IMR-90 (cell line): ENCODE measurements around the gene LIPN. TPM values are rescaled to one million over a fixed set of nuclear protein-coding genes. Genes with fewer than 3 reads are reported as not detected.

ENCODE experiments used
- ATAC-seq: fragments of 200-7000 bp; cut with Tn5 transposase; 2 replicates; pipeline ENCODE4 v1.9.1; 2020; ENCODE audit warnings: low read depth, mild to moderate bottlenecking, moderate library complexity
- BruUV-seq: library from RNA; stranded (reverse); fragments of 400-500 nt; replicated peaks from 2 replicates; lab custom pipeline; 2021; lab: Mats Ljungman, UMichigan
- CTCF ChIA-PET: fragments of 300-600 bp; formaldehyde crosslinking; extraction: SDS; loops from one replicate; lab custom pipeline; 2021; ENCODE audit warnings: antibody characterized with exemption; lab: Yijun Ruan, JAX
- POLR2A ChIA-PET: fragments of 300-600 bp; sonication (Branson Sonifier 250); formaldehyde crosslinking; loops from one replicate; lab custom pipeline; 2022; ENCODE audit warnings: antibody characterized with exemption; ENCODE audit not compliant: unreplicated experiment; lab: Charles Lee
- DNase-seq: peaks from one replicate; pipeline ENCODE4 v3.0.0; 2013
- H2AFZ ChIP-seq: replicated peaks from 2 replicates; pipeline ENCODE3; 2013; ENCODE audit warnings: low read length, mild to moderate bottlenecking; ENCODE audit not compliant: poor library complexity
- H2AK5ac ChIP-seq: 2 replicates; pipeline ENCODE4 v1.6.1; 2013; ENCODE audit warnings: low read depth, low read length, inconsistent platforms
- H2AK9ac ChIP-seq: replicated peaks from 2 replicates; pipeline ENCODE3; 2013; ENCODE audit warnings: mild to moderate bottlenecking, low read depth, low read length, moderate library complexity; ENCODE audit not compliant: poor library complexity
- H2BK120ac ChIP-seq: 2 replicates; pipeline ENCODE4 v1.6.1; 2013; ENCODE audit warnings: low read depth, low read length, inconsistent platforms
- H2BK15ac ChIP-seq: 3 replicates; pipeline ENCODE4 v1.6.1; 2013; ENCODE audit warnings: low read depth, low read length, inconsistent platforms
- H2BK20ac ChIP-seq: 2 replicates; pipeline ENCODE4 v1.6.1; 2013; ENCODE audit warnings: low read depth, mild to moderate bottlenecking, inconsistent platforms, low read length, moderate library complexity
- H2BK5ac ChIP-seq: 2 replicates; pipeline ENCODE4 v1.6.1; 2013; ENCODE audit warnings: mild to moderate bottlenecking, low read depth, low read length, inconsistent platforms; ENCODE audit not compliant: poor library complexity, severe bottlenecking
- H3K14ac ChIP-seq: replicated peaks from 2 replicates; pipeline ENCODE4 v1.6.1; 2013; ENCODE audit warnings: low read depth, low read length, inconsistent platforms
- H3K18ac ChIP-seq: 2 replicates; pipeline ENCODE4 v1.6.1; 2013; ENCODE audit warnings: low read depth, low read length, control low read depth
- H3K23ac ChIP-seq: 2 replicates; pipeline ENCODE4 v1.6.1; 2013; ENCODE audit warnings: low read depth, low read length, inconsistent platforms
- H3K27ac ChIP-seq: 2 replicates; pipeline ENCODE4 v1.5.1; 2013; ENCODE audit warnings: mild to moderate bottlenecking, control low read depth, low read length; ENCODE audit not compliant: insufficient read depth
- H3K27me3 ChIP-seq: 2 replicates; pipeline ENCODE4 v1.6.1; 2013; ENCODE audit warnings: low read length; ENCODE audit not compliant: control insufficient read depth, insufficient read depth
- H3K36me3 ChIP-seq: 2 replicates; pipeline ENCODE4 v1.6.1; 2013; ENCODE audit warnings: low read length, mixed read lengths; ENCODE audit not compliant: control insufficient read depth, insufficient read depth
- H3K4ac ChIP-seq: 2 replicates; pipeline ENCODE4 v1.6.1; 2013; ENCODE audit warnings: low read depth, low read length, inconsistent platforms
- H3K4me1 ChIP-seq: 2 replicates; pipeline ENCODE4 v1.6.1; 2013; ENCODE audit warnings: low read length, mixed read lengths; ENCODE audit not compliant: control insufficient read depth, insufficient read depth
- H3K4me2 ChIP-seq: 2 replicates; pipeline ENCODE4 v1.6.1; 2013; ENCODE audit warnings: low read depth, mild to moderate bottlenecking, control low read depth, low read length, moderate library complexity
- H3K4me3 ChIP-seq: 2 replicates; pipeline ENCODE4 v1.5.1; 2013; ENCODE audit warnings: low read depth, mild to moderate bottlenecking, control low read depth, low read length, moderate library complexity; ENCODE audit not compliant: insufficient read depth
- H3K56ac ChIP-seq: 2 replicates; pipeline ENCODE4 v1.6.1; 2013; ENCODE audit warnings: low read length, inconsistent platforms; ENCODE audit not compliant: insufficient read depth; ENCODE audit errors: extremely low read depth
- H3K79me1 ChIP-seq, 2 experiments: 2 replicates each; pipeline ENCODE4 v1.6.1; 2013; ENCODE audit warnings: low read length in 2 of 2, inconsistent platforms in 1 of 2, low read depth in 1 of 2
- H3K9ac ChIP-seq: 2 replicates; pipeline ENCODE4 v1.6.1; 2013; ENCODE audit warnings: low read depth, low read length, control low read depth
- H3K9me1 ChIP-seq: 2 replicates; pipeline ENCODE4 v1.6.1; 2013; ENCODE audit warnings: low read length, inconsistent platforms; ENCODE audit not compliant: insufficient read depth
- H3K9me3 ChIP-seq: 2 replicates; pipeline ENCODE4 v1.6.1; 2013; ENCODE audit warnings: low read length; ENCODE audit not compliant: control insufficient read depth, insufficient read depth
- H4K20me1 ChIP-seq: 2 replicates; pipeline ENCODE4 v1.6.1; 2013; ENCODE audit warnings: low read length, inconsistent platforms; ENCODE audit not compliant: insufficient read depth
- H4K5ac ChIP-seq: 2 replicates; pipeline ENCODE4 v1.6.1; 2013; ENCODE audit warnings: mild to moderate bottlenecking, low read depth, low read length, control low read depth
- H4K8ac ChIP-seq, 2 experiments: 2 replicates each; pipeline ENCODE4 v1.6.1; 2013; ENCODE audit warnings: low read depth in 2 of 2, low read length in 2 of 2, control low read depth in 1 of 2, inconsistent platforms in 1 of 2
- H4K91ac ChIP-seq: 2 replicates; pipeline ENCODE4 v1.6.1; 2013; ENCODE audit warnings: low read depth, low read length, inconsistent platforms; ENCODE audit not compliant: insufficient read depth
- CEBPB ChIP-seq: IDR thresholded peaks from 2 replicates; pipeline ENCODE4 v1.6.1; 2012; ENCODE audit warnings: low read depth, low read length, improper control_type of control experiment
- NFE2L2 ChIP-seq: fragments of 150-350 bp; IDR thresholded peaks from 2 replicates; pipeline ENCODE4 v1.6.1; 2016; ENCODE audit warnings: low read depth, mild to moderate bottlenecking, low read length
- dilution Hi-C: fragments of 300-500 bp; cut with HindIII; formaldehyde crosslinking; loops from one replicate; pipeline ENCODE4 v1.14.3; 2018; ENCODE audit warnings: low sequenced_read_pairs; ENCODE audit not compliant: unreplicated experiment
- in situ Hi-C: fragments of 300-500 bp; cut with MboI; formaldehyde crosslinking; loops from 3 replicates; pipeline ENCODE4 v1.14.3; 2019; ENCODE audit warnings: low sequenced_read_pairs, inconsistent platforms, mixed read lengths
- intact Hi-C: fragments of 100-400 bp; cut with micrococcal nuclease; formaldehyde crosslinking; loops from 2 replicates; pipeline ENCODE4 v1.10.0; 2022
- polyA plus RNA-seq, 3 experiments: library from polyadenylated mRNA; depleted of rRNA; stranded (reverse); fragments of >200 nt; gene quantifications; 2 replicates each; pipeline ENCODE4 v1.2.3, GENCODE V29; 2012; ENCODE audit warnings: low replicate concordance in 1 of 3
- total RNA-seq: library from RNA; depleted of rRNA; stranded (reverse); fragments of >200 nt; gene quantifications from 2 replicates; pipeline ENCODE4 v1.2.3, GENCODE V29; 2012

The LIPN gene
- total and polyA plus RNA-seq, 2 of the 4 experiments (the other 2 are of a cell fraction): not detected

GRCh38 chr10:88820748-88821401, 61.1 kb downstream of the LIPN start:
- DNase-seq (peak; percentile 73), ATAC-seq (peak; percentile 44; the same call in 1 of the 2 replicates)
- H3K9ac ChIP-seq: no peak overlapping the region
- H3K79me1 ChIP-seq: no peaks in the 10 kb centered on the region
- ChIA-PET POLR2A (no interaction called here), CTCF (no interaction called here)
- H3K23ac ChIP-seq: no peak overlapping the region
- no peak overlapping the region for H4K91ac ChIP-seq
- H4K5ac ChIP-seq: no peak overlapping the region
- H3K36me3 ChIP-seq: no peaks in the 10 kb centered on the region
- peaks cover 6% of the 10 kb centered on the region; the same call in 1 of the 2 replicates for H3K27me3 ChIP-seq
- intact Hi-C loops (no loop called here), in situ Hi-C loops (no loop called here), dilution Hi-C loops (no loop called here)
- no peaks in the 10 kb centered on the region for H3K4me1 ChIP-seq
- H3K9me1 ChIP-seq: no peaks in the 10 kb centered on the region
- H2BK5ac ChIP-seq: no peak overlapping the region
- H4K20me1 ChIP-seq: no peaks in the 10 kb centered on the region
- no peak overlapping the region for H2BK15ac ChIP-seq
- no peak overlapping the region for H3K4me3 ChIP-seq
- H3K4me2 ChIP-seq: no peak overlapping the region
- H2AFZ ChIP-seq: no peak overlapping the region
- no peak overlapping the region for H2BK20ac ChIP-seq
- no peak overlapping the region for H2BK120ac ChIP-seq
- no peak overlapping the region for H3K4ac ChIP-seq
- no peak overlapping the region for H3K18ac ChIP-seq
- H2AK9ac ChIP-seq: no peak overlapping the region
- H3K56ac ChIP-seq: no peak overlapping the region
- TF ChIP-seq CEBPB: peak; percentile 87
- no peak for TF ChIP-seq NFE2L2
- no peaks in the 10 kb centered on the region for H3K9me3 ChIP-seq
- H2AK5ac ChIP-seq: no peak overlapping the region
- no TSS peak for BruUV-seq
- H3K14ac ChIP-seq: no peak overlapping the region
- H3K27ac ChIP-seq: no peak overlapping the region
- no peak overlapping the region for H4K8ac ChIP-seq
